ENCODE results near the gene GPRC5D. TPM values are rescaled to one million over a fixed set of nuclear protein-coding genes. Genes with fewer than 3 reads are reported as not detected.

Gene GPRC5D
- total RNA-seq, 1 experiment from 2014 or later = 0.33 TPM

DNA sequence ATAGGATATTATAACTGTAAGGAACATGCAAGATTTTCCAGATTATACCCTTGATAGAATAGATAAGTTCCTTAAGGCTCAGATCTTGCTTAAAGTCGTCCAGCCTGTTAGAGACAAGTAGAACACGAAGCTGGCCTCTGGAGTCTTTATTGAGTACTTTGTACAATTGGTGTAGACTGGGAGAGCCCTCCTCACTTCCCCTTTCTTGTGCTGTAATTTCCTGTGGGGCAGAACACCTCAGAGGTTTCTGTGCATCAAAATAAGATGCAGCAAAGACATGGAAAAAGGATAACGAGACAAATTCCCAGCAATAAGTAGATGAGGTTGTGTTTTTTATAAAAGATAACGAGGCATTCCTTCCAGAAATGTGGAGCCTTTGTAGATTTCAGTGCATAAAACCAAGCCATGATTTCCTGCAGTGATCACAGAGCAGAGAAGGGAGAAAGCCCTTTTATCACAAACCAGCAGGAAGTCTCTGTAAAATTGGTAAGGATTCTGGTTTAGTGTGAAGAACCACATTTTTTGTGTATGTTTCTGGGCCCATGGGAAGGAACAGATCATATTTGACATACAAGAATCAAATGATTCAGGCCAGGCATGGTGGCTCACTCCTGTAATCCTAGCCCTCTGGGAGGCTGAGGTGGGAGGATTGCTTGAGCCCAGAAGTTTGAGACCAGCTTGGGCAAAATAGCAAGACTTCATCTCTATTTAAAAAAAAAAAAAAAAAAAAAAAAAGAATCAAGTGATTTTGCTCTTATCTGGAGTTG lies 42.6 kb downstream of the GPRC5D start:
- POLR2A ChIA-PET = no interaction called here
- DNase-seq (ENCODE audit: low spot score) (no peak), ATAC-seq (no peak)
- Mint-ChIP-seq H3K36me3 (no peaks in the 10 kb centered on the region), H3K4me3 (no peak overlapping the region), H3K27ac (no peak overlapping the region), H3K9me3 (no peaks in the 10 kb centered on the region), H3K4me1 (peaks cover 11% of the 10 kb centered on the region), H3K27me3 (ENCODE audit: low read depth) (no peaks in the 10 kb centered on the region; the same call in 1 of the 2 replicates)
- TF ChIP-seq CREM (CRISPR knock-in tag; IDR thresholded peaks at IDR 0.05) = no peak
- TF ChIP-seq, protein P1, sequence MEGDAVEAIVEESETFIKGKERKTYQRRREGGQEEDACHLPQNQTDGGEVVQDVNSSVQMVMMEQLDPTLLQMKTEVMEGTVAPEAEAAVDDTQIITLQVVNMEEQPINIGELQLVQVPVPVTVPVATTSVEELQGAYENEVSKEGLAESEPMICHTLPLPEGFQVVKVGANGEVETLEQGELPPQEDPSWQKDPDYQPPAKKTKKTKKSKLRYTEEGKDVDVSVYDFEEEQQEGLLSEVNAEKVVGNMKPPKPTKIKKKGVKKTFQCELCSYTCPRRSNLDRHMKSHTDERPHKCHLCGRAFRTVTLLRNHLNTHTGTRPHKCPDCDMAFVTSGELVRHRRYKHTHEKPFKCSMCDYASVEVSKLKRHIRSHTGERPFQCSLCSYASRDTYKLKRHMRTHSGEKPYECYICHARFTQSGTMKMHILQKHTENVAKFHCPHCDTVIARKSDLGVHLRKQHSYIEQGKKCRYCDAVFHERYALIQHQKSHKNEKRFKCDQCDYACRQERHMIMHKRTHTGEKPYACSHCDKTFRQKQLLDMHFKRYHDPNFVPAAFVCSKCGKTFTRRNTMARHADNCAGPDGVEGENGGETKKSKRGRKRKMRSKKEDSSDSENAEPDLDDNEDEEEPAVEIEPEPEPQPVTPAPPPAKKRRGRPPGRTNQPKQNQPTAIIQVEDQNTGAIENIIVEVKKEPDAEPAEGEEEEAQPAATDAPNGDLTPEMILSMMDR (IDR thresholded peaks at IDR 0.05) = no peak
- CTCF ChIA-PET = interaction anchor here (1.1 to 1.2 kb wide), 2 partner anchors 66 to 72 kb away, joined by 3 to 7 read pairs; no protein-coding TSS in a partner anchor

DNA sequence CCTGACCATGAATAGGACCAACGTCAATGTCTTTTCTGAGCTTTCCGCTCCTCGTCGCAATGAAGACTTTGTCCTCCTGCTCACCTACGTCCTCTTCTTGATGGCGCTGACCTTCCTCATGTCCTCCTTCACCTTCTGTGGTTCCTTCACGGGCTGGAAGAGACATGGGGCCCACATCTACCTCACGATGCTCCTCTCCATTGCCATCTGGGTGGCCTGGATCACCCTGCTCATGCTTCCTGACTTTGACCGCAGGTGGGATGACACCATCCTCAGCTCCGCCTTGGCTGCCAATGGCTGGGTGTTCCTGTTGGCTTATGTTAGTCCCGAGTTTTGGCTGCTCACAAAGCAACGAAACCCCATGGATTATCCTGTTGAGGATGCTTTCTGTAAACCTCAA lies 43.3 kb downstream of the GPRC5D start:
- peaks cover 6% of the 10 kb centered on the region for H3K4me1 Mint-ChIP-seq
- TF ChIP-seq, protein P2, sequence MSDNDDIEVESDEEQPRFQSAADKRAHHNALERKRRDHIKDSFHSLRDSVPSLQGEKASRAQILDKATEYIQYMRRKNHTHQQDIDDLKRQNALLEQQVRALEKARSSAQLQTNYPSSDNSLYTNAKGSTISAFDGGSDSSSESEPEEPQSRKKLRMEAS (CRISPR knock-in tag; IDR thresholded peaks at IDR 0.05) = no peak

DNA sequence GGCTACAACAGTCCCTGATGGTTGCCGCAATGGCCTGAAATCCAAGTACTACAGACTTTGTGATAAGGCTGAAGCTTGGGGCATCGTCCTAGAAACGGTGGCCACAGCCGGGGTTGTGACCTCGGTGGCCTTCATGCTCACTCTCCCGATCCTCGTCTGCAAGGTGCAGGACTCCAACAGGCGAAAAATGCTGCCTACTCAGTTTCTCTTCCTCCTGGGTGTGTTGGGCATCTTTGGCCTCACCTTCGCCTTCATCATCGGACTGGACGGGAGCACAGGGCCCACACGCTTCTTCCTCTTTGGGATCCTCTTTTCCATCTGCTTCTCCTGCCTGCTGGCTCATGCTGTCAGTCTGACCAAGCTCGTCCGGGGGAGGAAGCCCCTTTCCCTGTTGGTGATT lies 43.7 kb downstream of the GPRC5D start:
- no peak overlapping the region for H3K27ac Mint-ChIP-seq
- CTCF ChIA-PET = interaction anchor here (1.1 to 1.2 kb wide), 2 partner anchors 71 kb away, joined by 3 to 4 read pairs; no protein-coding TSS in a partner anchor
- DNase-seq (ENCODE audit: low spot score) (no peak), ATAC-seq (no peak)
- H3K27me3 Mint-ChIP-seq (ENCODE audit: low read depth) = no peaks in the 10 kb centered on the region; the same call in 1 of the 2 replicates
- no peaks in the 10 kb centered on the region for H3K36me3 Mint-ChIP-seq
- H3K4me3 Mint-ChIP-seq = no peak overlapping the region
- peaks cover 1% of the 10 kb centered on the region; the same call in 1 of the 2 replicates for H3K4me1 Mint-ChIP-seq
- POLR2A ChIA-PET = no interaction called here
- H3K9me3 Mint-ChIP-seq = no peaks in the 10 kb centered on the region
- no peak for TF ChIP-seq ZNF263 (CRISPR knock-in tag; IDR thresholded peaks at IDR 0.05; ENCODE audit: low read depth)
- no peak for TF ChIP-seq FOXP1 (CRISPR knock-in tag; IDR thresholded peaks at IDR 0.05; ENCODE audit: borderline replicate concordance)
- TF ChIP-seq PRRX2 (CRISPR knock-in tag; IDR thresholded peaks at IDR 0.05) = no peak
- no peak for TF ChIP-seq ETV6 (CRISPR knock-in tag; IDR thresholded peaks at IDR 0.05)
- TF ChIP-seq NR3C1 (CRISPR knock-in tag; conservative IDR thresholded peaks at IDR 0.05; ENCODE audit: low read depth) = no peak
- TF ChIP-seq, protein P3, sequence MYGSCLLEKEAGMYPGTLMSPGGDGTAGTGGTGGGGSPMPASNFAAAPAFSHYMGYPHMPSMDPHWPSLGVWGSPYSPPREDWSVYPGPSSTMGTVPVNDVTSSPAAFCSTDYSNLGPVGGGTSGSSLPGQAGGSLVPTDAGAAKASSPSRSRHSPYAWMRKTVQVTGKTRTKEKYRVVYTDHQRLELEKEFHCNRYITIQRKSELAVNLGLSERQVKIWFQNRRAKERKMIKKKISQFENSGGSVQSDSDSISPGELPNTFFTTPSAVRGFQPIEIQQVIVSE (CRISPR knock-in tag; IDR thresholded peaks at IDR 0.05; ENCODE audit: borderline replicate concordance) = no peak
- TF ChIP-seq ZNF121 (CRISPR knock-in tag; IDR thresholded peaks at IDR 0.05) = no peak
- TF ChIP-seq, protein P4, sequence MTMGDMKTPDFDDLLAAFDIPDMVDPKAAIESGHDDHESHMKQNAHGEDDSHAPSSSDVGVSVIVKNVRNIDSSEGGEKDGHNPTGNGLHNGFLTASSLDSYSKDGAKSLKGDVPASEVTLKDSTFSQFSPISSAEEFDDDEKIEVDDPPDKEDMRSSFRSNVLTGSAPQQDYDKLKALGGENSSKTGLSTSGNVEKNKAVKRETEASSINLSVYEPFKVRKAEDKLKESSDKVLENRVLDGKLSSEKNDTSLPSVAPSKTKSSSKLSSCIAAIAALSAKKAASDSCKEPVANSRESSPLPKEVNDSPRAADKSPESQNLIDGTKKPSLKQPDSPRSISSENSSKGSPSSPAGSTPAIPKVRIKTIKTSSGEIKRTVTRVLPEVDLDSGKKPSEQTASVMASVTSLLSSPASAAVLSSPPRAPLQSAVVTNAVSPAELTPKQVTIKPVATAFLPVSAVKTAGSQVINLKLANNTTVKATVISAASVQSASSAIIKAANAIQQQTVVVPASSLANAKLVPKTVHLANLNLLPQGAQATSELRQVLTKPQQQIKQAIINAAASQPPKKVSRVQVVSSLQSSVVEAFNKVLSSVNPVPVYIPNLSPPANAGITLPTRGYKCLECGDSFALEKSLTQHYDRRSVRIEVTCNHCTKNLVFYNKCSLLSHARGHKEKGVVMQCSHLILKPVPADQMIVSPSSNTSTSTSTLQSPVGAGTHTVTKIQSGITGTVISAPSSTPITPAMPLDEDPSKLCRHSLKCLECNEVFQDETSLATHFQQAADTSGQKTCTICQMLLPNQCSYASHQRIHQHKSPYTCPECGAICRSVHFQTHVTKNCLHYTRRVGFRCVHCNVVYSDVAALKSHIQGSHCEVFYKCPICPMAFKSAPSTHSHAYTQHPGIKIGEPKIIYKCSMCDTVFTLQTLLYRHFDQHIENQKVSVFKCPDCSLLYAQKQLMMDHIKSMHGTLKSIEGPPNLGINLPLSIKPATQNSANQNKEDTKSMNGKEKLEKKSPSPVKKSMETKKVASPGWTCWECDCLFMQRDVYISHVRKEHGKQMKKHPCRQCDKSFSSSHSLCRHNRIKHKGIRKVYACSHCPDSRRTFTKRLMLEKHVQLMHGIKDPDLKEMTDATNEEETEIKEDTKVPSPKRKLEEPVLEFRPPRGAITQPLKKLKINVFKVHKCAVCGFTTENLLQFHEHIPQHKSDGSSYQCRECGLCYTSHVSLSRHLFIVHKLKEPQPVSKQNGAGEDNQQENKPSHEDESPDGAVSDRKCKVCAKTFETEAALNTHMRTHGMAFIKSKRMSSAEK (CRISPR knock-in tag; IDR thresholded peaks at IDR 0.05; ENCODE audit: borderline replicate concordance) = no peak
- TF ChIP-seq, protein P5, sequence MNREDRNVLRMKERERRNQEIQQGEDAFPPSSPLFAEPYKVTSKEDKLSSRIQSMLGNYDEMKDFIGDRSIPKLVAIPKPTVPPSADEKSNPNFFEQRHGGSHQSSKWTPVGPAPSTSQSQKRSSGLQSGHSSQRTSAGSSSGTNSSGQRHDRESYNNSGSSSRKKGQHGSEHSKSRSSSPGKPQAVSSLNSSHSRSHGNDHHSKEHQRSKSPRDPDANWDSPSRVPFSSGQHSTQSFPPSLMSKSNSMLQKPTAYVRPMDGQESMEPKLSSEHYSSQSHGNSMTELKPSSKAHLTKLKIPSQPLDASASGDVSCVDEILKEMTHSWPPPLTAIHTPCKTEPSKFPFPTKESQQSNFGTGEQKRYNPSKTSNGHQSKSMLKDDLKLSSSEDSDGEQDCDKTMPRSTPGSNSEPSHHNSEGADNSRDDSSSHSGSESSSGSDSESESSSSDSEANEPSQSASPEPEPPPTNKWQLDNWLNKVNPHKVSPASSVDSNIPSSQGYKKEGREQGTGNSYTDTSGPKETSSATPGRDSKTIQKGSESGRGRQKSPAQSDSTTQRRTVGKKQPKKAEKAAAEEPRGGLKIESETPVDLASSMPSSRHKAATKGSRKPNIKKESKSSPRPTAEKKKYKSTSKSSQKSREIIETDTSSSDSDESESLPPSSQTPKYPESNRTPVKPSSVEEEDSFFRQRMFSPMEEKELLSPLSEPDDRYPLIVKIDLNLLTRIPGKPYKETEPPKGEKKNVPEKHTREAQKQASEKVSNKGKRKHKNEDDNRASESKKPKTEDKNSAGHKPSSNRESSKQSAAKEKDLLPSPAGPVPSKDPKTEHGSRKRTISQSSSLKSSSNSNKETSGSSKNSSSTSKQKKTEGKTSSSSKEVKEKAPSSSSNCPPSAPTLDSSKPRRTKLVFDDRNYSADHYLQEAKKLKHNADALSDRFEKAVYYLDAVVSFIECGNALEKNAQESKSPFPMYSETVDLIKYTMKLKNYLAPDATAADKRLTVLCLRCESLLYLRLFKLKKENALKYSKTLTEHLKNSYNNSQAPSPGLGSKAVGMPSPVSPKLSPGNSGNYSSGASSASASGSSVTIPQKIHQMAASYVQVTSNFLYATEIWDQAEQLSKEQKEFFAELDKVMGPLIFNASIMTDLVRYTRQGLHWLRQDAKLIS (CRISPR knock-in tag; IDR thresholded peaks at IDR 0.05; ENCODE audit: borderline replicate concordance) = no peak
- TF ChIP-seq, protein P6, sequence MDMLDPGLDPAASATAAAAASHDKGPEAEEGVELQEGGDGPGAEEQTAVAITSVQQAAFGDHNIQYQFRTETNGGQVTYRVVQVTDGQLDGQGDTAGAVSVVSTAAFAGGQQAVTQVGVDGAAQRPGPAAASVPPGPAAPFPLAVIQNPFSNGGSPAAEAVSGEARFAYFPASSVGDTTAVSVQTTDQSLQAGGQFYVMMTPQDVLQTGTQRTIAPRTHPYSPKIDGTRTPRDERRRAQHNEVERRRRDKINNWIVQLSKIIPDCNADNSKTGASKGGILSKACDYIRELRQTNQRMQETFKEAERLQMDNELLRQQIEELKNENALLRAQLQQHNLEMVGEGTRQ (CRISPR knock-in tag; IDR thresholded peaks at IDR 0.05) = no peak
- TF ChIP-seq, protein P7, sequence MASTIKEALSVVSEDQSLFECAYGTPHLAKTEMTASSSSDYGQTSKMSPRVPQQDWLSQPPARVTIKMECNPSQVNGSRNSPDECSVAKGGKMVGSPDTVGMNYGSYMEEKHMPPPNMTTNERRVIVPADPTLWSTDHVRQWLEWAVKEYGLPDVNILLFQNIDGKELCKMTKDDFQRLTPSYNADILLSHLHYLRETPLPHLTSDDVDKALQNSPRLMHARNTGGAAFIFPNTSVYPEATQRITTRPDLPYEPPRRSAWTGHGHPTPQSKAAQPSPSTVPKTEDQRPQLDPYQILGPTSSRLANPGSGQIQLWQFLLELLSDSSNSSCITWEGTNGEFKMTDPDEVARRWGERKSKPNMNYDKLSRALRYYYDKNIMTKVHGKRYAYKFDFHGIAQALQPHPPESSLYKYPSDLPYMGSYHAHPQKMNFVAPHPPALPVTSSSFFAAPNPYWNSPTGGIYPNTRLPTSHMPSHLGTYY (CRISPR knock-in tag; IDR thresholded peaks at IDR 0.05) = no peak
- TF ChIP-seq, protein P8, sequence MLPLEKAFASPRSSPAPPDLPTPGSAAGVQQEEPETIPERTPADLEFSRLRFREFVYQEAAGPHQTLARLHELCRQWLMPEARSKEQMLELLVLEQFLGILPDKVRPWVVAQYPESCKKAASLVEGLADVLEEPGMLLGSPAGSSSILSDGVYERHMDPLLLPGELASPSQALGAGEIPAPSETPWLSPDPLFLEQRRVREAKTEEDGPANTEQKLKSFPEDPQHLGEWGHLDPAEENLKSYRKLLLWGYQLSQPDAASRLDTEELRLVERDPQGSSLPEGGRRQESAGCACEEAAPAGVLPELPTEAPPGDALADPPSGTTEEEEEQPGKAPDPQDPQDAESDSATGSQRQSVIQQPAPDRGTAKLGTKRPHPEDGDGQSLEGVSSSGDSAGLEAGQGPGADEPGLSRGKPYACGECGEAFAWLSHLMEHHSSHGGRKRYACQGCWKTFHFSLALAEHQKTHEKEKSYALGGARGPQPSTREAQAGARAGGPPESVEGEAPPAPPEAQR (CRISPR knock-in tag; IDR thresholded peaks at IDR 0.05) = no peak

More for the DNA sequence above, 43.3 kb downstream of the GPRC5D start:
- Mint-ChIP-seq H3K9me3 (no peaks in the 10 kb centered on the region), H3K27ac (no peak overlapping the region), H3K4me3 (no peak overlapping the region), H3K36me3 (no peaks in the 10 kb centered on the region), H3K27me3 (ENCODE audit: low read depth) (no peaks in the 10 kb centered on the region; the same call in 1 of the 2 replicates)
- ChIA-PET POLR2A (no interaction called here), CTCF (interaction anchor here (1.1 to 1.2 kb wide), 2 partner anchors 71 to 72 kb away, joined by 3 to 4 read pairs; no protein-coding TSS in a partner anchor)
- no peak for ATAC-seq
- no peak for DNase-seq (ENCODE audit: low spot score)

Measured in WTC11 (cell line).